ENCODE measurements around the gene TSEN2. TPM values are rescaled to one million over a fixed set of nuclear protein-coding genes. Genes with fewer than 3 reads are reported as not detected.

The TSEN2 gene
- total RNA-seq, 2 donors from 2014 or later = 16.6 to 18.2 TPM

DNA sequence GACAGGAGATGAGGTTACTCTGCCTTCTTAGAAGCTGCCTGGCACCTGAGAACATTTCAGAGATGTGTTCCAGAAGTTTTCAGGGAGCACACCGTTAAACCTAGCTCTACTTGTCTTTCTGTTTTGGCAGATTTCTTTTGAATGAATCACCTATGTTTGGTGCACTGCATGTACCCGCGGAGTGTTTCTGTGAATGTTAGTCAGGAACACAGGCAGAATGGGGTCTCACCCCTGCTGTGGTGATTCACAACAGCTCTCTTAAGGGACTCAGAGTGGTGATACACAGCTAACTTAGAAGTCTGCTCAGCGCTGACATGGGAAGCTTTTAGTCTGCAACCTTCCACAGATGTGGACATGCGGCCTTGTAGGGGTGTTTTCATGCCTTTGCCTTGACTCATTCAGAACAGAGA lies 24.0 kb downstream of the TSEN2 start:
- peaks cover 37% of the 10 kb centered on the region for H3K36me3 Mint-ChIP-seq (ENCODE audit: low read depth)
- Histone ChIP-seq H3K4me1 (ENCODE audit: control insufficient read depth, insufficient read depth, low read length) (peaks cover 4% of the 10 kb centered on the region), H3K9ac (ENCODE audit: extremely low read depth, low read length, poor library complexity, severe bottlenecking) (no peak overlapping the region), H3K27me3 (ENCODE audit: control insufficient read depth, insufficient read depth, low read length, poor library complexity, severe bottlenecking) (no peaks in the 10 kb centered on the region), H3K27ac (ENCODE audit: low read depth, low read length) (peak overlapping the region; percentile 36), H3K9me3 (ENCODE audit: control insufficient read depth, low read length) (no peaks in the 10 kb centered on the region), H3K36me3 (ENCODE audit: control insufficient read depth, insufficient read depth, low read length) (peaks cover 14% of the 10 kb centered on the region), H3K4me3 (ENCODE audit: low read length) (no peak overlapping the region)
- no peak overlapping the region for H3K4me3 Mint-ChIP-seq
- WGBS, 2 experiments (ENCODE audit: insufficient coverage in 1 of 2, insufficient read length in 1 of 2) = 63 to 74% methylated on average over 5 of the region's 5 CpGs
- H3K4me1 Mint-ChIP-seq = peaks cover 9% of the 10 kb centered on the region
- no peak overlapping the region for H3K27ac Mint-ChIP-seq
- TF ChIP-seq, protein P1, sequence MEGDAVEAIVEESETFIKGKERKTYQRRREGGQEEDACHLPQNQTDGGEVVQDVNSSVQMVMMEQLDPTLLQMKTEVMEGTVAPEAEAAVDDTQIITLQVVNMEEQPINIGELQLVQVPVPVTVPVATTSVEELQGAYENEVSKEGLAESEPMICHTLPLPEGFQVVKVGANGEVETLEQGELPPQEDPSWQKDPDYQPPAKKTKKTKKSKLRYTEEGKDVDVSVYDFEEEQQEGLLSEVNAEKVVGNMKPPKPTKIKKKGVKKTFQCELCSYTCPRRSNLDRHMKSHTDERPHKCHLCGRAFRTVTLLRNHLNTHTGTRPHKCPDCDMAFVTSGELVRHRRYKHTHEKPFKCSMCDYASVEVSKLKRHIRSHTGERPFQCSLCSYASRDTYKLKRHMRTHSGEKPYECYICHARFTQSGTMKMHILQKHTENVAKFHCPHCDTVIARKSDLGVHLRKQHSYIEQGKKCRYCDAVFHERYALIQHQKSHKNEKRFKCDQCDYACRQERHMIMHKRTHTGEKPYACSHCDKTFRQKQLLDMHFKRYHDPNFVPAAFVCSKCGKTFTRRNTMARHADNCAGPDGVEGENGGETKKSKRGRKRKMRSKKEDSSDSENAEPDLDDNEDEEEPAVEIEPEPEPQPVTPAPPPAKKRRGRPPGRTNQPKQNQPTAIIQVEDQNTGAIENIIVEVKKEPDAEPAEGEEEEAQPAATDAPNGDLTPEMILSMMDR (conservative IDR thresholded peaks at IDR 0.05) = no peak
- DNase-seq = peak; percentile 81
- no peaks in the 10 kb centered on the region for H3K27me3 Mint-ChIP-seq (ENCODE audit: insufficient read depth)
- H3K9me3 Mint-ChIP-seq = no peaks in the 10 kb centered on the region

GRCh38 chr3:12509466-12509865 lies 25.2 kb downstream of the TSEN2 start:
- 90 to 100% methylated on average over 3 of the region's 3 CpGs for WGBS, 2 experiments (ENCODE audit: insufficient coverage in 1 of 2, insufficient read length in 1 of 2)
- Histone ChIP-seq H3K9me3 (ENCODE audit: control insufficient read depth, low read length) (no peaks in the 10 kb centered on the region), H3K9ac (ENCODE audit: extremely low read depth, low read length, poor library complexity, severe bottlenecking) (no peak overlapping the region), H3K4me3 (ENCODE audit: low read length) (no peak overlapping the region), H3K36me3 (ENCODE audit: control insufficient read depth, insufficient read depth, low read length) (peaks cover 7% of the 10 kb centered on the region), H3K4me1 (ENCODE audit: control insufficient read depth, insufficient read depth, low read length) (peaks cover 4% of the 10 kb centered on the region), H3K27me3 (ENCODE audit: control insufficient read depth, insufficient read depth, low read length, poor library complexity, severe bottlenecking) (no peaks in the 10 kb centered on the region), H3K27ac (ENCODE audit: low read depth, low read length) (no peak overlapping the region)
- no peak overlapping the region for H3K4me3 Mint-ChIP-seq
- TF ChIP-seq, protein P1 (conservative IDR thresholded peaks at IDR 0.05) = no peak
- peaks cover 9% of the 10 kb centered on the region for H3K4me1 Mint-ChIP-seq
- H3K36me3 Mint-ChIP-seq (ENCODE audit: low read depth) = peaks cover 25% of the 10 kb centered on the region
- H3K9me3 Mint-ChIP-seq = no peaks in the 10 kb centered on the region
- no peak overlapping the region for H3K27ac Mint-ChIP-seq
- no peaks in the 10 kb centered on the region for H3K27me3 Mint-ChIP-seq (ENCODE audit: insufficient read depth)
- no peak for DNase-seq

DNA sequence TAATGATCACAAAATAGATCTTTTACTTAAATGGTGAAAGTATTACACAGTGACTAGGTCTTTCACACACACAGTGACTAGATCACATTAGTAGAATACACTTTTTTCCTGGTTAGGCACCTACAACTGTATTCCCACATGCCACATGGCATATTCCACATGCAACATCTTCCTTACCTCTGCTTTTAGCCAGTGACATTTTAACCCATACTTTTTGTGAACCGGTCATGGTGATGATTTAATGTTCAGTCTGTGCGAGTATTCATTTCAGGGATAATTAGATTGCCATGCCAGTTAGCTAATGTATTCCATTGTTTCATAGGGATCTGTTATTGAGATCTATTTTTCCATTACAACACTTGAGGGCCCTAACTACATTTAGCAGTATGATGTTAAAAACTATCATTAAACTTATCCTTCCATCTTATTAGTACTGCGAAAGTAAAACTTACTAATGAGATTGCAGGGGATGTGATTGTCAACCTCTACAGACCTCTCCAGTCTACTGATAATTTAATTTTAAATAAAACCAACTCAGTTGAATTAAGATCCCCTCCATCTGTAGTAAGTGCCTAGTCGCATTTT lies 28.3 kb downstream of the TSEN2 start:
- TF ChIP-seq, protein P1 (conservative IDR thresholded peaks at IDR 0.05) = no peak
- no peaks in the 10 kb centered on the region for H3K9me3 Mint-ChIP-seq
- peaks cover 9% of the 10 kb centered on the region for H3K4me1 Mint-ChIP-seq
- Histone ChIP-seq H3K9ac (ENCODE audit: extremely low read depth, low read length, poor library complexity, severe bottlenecking) (no peak overlapping the region), H3K27me3 (ENCODE audit: control insufficient read depth, insufficient read depth, low read length, poor library complexity, severe bottlenecking) (no peaks in the 10 kb centered on the region), H3K4me3 (ENCODE audit: low read length) (no peak overlapping the region), H3K27ac (ENCODE audit: low read depth, low read length) (no peak overlapping the region), H3K9me3 (ENCODE audit: control insufficient read depth, low read length) (no peaks in the 10 kb centered on the region), H3K36me3 (ENCODE audit: control insufficient read depth, insufficient read depth, low read length) (peaks cover 5% of the 10 kb centered on the region), H3K4me1 (ENCODE audit: control insufficient read depth, insufficient read depth, low read length) (peaks cover 7% of the 10 kb centered on the region)
- H3K27ac Mint-ChIP-seq = no peak overlapping the region
- WGBS, 2 experiments (ENCODE audit: insufficient coverage in 1 of 2, insufficient read length in 1 of 2) = 93 to 100% methylated on average over 2 to 4 of the region's 4 CpGs
- H3K4me3 Mint-ChIP-seq = no peak overlapping the region
- no peak for DNase-seq
- peaks cover 12% of the 10 kb centered on the region for H3K36me3 Mint-ChIP-seq (ENCODE audit: low read depth)
- no peaks in the 10 kb centered on the region for H3K27me3 Mint-ChIP-seq (ENCODE audit: insufficient read depth)
